ENCODE data around the gene HSD17B1.

Gene HSD17B1

GRCh38 chr17:42512246-42512645 lies 40.5 kb upstream of the HSD17B1 start:
- Histone ChIP-seq H3K79me2 (ENCODE audit: insufficient read depth, low read length) (no peaks in the 10 kb centered on the region), H3K27ac (ENCODE audit: low read depth, low read length, poor library complexity, severe bottlenecking) (no peak overlapping the region), H2AFZ (ENCODE audit: low read length) (no peak overlapping the region), H3K36me3 (ENCODE audit: insufficient read depth, low read length) (0 out of 2 replicates have a peak, but pooled peaks cover 5% of the 10 kb centered on the region), H3K9me3 (ENCODE audit: low read length) (no peaks in the 10 kb centered on the region), H3K4me3 (ENCODE audit: low read depth, low read length, poor library complexity, severe bottlenecking) (no peak overlapping the region), H3K27me3 (ENCODE audit: insufficient read depth, low read length) (no peaks in the 10 kb centered on the region), H3K4me2 (ENCODE audit: low read length) (no peak overlapping the region), H4K20me1 (ENCODE audit: insufficient read depth, low read length) (no peaks in the 10 kb centered on the region), H3K9ac (ENCODE audit: low read length) (no peak overlapping the region), H3K9me2 (ENCODE audit: low read depth, low read length) (no peaks in the 10 kb centered on the region), H3K4me1 (ENCODE audit: insufficient read depth, low read length, severe bottlenecking) (no peaks in the 10 kb centered on the region), H3F3A (ENCODE audit: insufficient read depth, low read length) (no peaks in the 10 kb centered on the region; the same call in 1 of the 2 replicates)
- TF ChIP-seq CTCF (IDR thresholded peaks at IDR 0.05; ENCODE audit: low read length) (no peak), EZH2 (IDR thresholded peaks at IDR 0.05; ENCODE audit: borderline replicate concordance, low read length) (no peak)

GRCh38 chr17:42512733-42513251 lies 39.9 kb upstream of the HSD17B1 start:
- Histone ChIP-seq H3K27ac (ENCODE audit: low read depth, low read length, poor library complexity, severe bottlenecking) (no peak overlapping the region), H3K9me3 (ENCODE audit: low read length) (no peaks in the 10 kb centered on the region), H3K79me2 (ENCODE audit: insufficient read depth, low read length) (no peaks in the 10 kb centered on the region), H3F3A (ENCODE audit: insufficient read depth, low read length) (no peaks in the 10 kb centered on the region; the same call in 1 of the 2 replicates), H3K36me3 (ENCODE audit: insufficient read depth, low read length) (0 out of 2 replicates have a peak, but pooled peaks cover 5% of the 10 kb centered on the region), H3K4me2 (ENCODE audit: low read length) (no peak overlapping the region), H2AFZ (ENCODE audit: low read length) (no peak overlapping the region), H3K9me2 (ENCODE audit: low read depth, low read length) (no peaks in the 10 kb centered on the region), H3K4me3 (ENCODE audit: low read depth, low read length, poor library complexity, severe bottlenecking) (no peak overlapping the region), H4K20me1 (ENCODE audit: insufficient read depth, low read length) (no peaks in the 10 kb centered on the region), H3K27me3 (ENCODE audit: insufficient read depth, low read length) (no peaks in the 10 kb centered on the region), H3K4me1 (ENCODE audit: insufficient read depth, low read length, severe bottlenecking) (no peaks in the 10 kb centered on the region), H3K9ac (ENCODE audit: low read length) (no peak overlapping the region)
- TF ChIP-seq EZH2 (IDR thresholded peaks at IDR 0.05; ENCODE audit: borderline replicate concordance, low read length) (no peak), CTCF (IDR thresholded peaks at IDR 0.05; ENCODE audit: low read length) (no peak)

- Histone ChIP-seq H3K9me3 (ENCODE audit: low read length) (no peaks in the 10 kb centered on the region), H3K36me3 (ENCODE audit: insufficient read depth, low read length) (no peaks in the 10 kb centered on the region), H3K79me2 (ENCODE audit: insufficient read depth, low read length) (no peaks in the 10 kb centered on the region), H3K4me3 (ENCODE audit: low read depth, low read length, poor library complexity, severe bottlenecking) (no peak overlapping the region), H2AFZ (ENCODE audit: low read length) (no peak overlapping the region), H4K20me1 (ENCODE audit: insufficient read depth, low read length) (no peaks in the 10 kb centered on the region), H3F3A (ENCODE audit: insufficient read depth, low read length) (no peaks in the 10 kb centered on the region; the same call in 1 of the 2 replicates), H3K9ac (ENCODE audit: low read length) (no peak overlapping the region), H3K4me2 (ENCODE audit: low read length) (no peak overlapping the region), H3K27me3 (ENCODE audit: insufficient read depth, low read length) (no peaks in the 10 kb centered on the region), H3K9me2 (ENCODE audit: low read depth, low read length) (no peaks in the 10 kb centered on the region), H3K27ac (ENCODE audit: low read depth, low read length, poor library complexity, severe bottlenecking) (no peak overlapping the region), H3K4me1 (ENCODE audit: insufficient read depth, low read length, severe bottlenecking) (no peaks in the 10 kb centered on the region)
- TF ChIP-seq EZH2 (IDR thresholded peaks at IDR 0.05; ENCODE audit: borderline replicate concordance, low read length) (no peak), CTCF (IDR thresholded peaks at IDR 0.05; ENCODE audit: low read length) (no peak)
Measured at GRCh38 chr17:42513686-42514085, 39.0 kb upstream of the HSD17B1 start.
